Pons (tissue), 1 donor: Measurements from ENCODE around the gene PPIP5K2.
A peak's percentile ranks its signal among the peaks of the same experiment; 100 is the strongest.
"Not testable (repeated sequence)": the region's sequence is repeated elsewhere in the genome, so short reads cannot be mapped to it uniquely, and the experiment has no call there.

Experiments
- DNase-seq: peaks from one replicate; pipeline ENCODE4 v3.0.0-alpha.2; 2016; ENCODE audit warnings: low spot score

Gene PPIP5K2

DNA sequence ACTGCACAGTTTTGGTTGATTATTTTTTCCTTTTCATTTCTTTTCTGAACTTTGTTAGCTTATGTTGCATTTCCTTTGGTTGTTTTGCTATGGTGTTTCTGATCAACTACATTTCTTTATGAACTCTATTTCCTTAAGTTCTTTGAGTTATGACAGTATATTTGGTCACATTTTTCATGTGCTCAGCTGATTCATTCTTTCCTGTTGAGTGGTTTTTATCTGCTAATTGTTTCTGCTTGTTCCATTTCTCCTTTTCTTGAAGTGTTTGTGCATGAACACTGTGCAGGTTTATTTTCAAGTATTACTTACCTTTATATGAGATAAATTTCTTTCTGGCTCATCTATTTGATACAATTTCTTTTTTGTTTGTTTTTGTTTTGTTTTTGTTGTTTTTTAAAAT, 87.6 kb downstream of the PPIP5K2 start:
- DNase-seq = no peak

DNA sequence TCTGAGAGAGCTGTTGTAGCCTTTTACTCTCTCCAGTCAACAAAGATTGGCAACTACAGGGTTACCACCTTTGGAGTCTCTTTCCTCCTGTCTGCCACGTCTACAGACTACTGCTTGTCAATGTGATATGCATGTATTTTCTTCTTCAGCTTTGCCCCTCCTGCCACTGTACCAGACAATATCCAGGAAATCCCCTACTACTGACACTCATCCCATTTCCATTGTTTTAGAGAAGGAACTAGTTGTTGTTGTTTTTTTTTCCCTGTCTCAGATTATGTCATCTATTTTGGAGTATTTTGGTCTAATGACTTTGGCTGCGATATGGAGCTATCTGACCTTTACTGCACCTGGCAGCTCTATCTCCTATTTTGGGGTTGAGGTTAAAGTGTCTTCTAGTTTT, 88.4 kb downstream of the PPIP5K2 start:
- no peak for DNase-seq

- no peak for DNase-seq
Measured at GRCh38 chr5:103209065-103209464, 89.0 kb downstream of the PPIP5K2 start.

- DNase-seq = no peak
Measured at GRCh38 chr5:103210952-103211351, 90.9 kb downstream of the PPIP5K2 start.

DNA sequence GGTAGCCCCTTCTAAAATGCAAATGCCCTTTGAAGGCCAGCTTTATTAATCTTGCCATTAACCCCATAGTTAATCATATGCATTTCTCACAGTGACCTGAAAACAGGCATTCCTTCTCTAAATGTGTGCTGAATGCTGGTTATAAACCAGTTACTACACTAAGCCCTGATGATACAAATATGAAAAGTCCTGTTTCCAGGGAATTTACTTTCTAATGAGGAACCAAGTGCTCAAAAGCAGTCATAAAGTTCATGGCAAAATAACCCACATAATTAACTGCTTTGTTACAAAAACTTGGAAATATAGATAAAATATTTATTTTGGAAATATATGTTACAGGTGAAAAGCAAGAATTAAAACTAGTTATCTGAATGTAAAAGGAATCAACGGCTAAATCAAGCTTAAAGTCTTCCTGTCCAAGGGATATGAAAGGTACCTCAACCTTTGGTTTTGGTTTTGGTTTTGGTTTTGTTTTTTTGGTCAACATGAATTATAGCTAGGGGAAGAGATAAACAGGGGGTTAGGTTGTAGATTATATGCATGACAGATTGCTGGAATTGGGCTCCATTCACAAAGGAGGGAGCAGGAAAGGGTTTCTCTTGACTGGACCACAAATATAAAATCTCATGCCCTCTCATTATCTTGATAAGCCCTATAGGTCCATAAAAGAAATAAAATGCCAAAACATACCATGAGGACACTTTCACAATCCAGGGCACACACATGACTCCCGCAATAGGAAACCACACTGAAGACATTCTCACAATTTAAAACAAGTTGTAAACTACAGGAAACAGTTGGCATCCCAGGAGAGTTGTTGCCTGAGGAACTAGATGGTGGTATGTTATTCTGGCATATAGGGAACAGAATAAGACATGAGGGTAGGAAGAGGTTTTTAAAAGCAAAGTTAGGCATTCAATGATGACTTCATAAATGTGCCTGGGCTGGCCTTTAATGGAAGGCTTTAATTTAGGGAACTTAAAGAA, 91.8 kb downstream of the PPIP5K2 start:
- no peak for DNase-seq

GRCh38 chr5:103216137-103216536, 96.0 kb downstream of the PPIP5K2 start:
- no peak for DNase-seq

DNA sequence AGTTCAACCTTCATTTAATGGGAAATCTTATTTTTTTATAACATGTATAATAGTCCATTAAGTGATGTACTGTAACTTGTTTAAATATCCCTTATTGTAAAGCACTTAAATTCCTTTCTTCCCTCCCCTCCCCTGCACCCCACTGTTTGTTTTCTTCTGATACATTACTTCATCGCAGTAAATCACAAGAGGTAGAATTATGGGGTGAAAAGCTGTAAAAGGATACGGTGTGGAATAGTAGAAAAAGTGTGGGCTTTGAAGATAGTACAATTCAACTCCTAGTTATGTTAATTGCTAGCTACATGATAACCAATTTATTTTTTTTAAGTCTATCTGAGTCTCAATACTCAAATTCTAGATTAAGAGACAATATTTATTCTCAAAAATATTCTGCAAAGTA, 96.6 kb downstream of the PPIP5K2 start:
- no peak for DNase-seq

GRCh38 chr5:103217101-103217500, 97.0 kb downstream of the PPIP5K2 start:
- no peak for DNase-seq

GRCh38 chr5:103218164-103218563, 98.1 kb downstream of the PPIP5K2 start:
- DNase-seq = no peak

DNA sequence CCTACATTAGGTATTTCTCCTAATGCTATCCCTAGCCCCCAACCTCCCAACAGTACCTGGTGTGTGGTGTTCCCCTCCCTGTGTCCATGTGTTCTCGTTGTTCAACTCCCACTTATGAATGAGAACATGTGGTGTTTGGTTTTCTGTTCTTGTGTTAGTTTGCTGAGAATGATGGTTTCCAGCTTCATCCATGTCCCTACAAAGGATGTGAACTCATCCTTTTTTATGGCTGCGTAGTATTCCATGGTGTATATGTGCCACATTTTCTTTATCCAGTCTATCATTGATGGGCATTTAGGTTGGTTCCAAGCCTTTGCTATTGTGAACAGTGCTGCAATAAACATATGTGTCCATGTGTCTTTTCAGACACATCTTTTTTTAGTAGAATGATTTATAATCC, 99.0 kb downstream of the PPIP5K2 start:
- not testable (repeated sequence) for DNase-seq

- no peak for DNase-seq
Measured at GRCh38 chr5:103223031-103223955, 103.2 kb downstream of the PPIP5K2 start.

DNA sequence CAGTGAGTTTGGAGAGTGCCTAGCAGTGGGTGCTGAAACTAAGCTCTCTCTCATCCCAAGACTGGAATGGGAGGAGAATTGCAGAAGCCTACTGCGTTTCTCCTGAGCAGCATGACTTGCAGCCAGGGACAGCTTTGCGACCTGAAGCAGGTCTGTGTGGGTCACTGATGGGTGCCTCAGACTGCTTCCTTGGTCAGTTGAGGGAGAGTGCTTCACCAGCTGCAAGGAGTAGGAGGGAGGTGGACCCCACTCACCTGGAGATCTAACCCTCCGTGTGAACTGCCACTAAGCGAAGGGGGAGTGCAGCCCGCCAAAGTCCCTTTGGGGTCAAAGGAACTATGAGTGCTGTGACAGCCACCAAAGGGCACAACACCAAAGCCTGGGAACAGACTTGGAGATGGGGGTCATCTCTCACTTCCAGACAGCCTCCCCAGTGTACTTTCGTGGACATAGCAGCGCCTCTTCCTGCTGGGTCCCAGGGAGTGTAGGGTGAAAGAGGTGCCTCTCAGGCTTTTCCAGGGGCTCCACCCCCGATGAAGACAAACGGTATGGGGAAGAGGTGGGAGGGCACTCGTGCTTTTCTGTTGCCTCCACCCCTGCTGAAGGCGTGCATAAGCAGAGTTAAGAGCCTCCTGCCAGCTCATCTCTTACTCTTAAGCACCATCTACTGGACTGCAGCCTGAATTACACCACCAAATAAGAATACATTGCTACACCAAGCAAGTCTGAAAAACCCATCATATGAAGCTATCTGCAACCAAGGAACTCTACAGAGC, 104.2 kb downstream of the PPIP5K2 start:
- peak; percentile 58 for DNase-seq

GRCh38 chr5:103224894-103225246, 104.8 kb downstream of the PPIP5K2 start:
- no peak for DNase-seq

DNA sequence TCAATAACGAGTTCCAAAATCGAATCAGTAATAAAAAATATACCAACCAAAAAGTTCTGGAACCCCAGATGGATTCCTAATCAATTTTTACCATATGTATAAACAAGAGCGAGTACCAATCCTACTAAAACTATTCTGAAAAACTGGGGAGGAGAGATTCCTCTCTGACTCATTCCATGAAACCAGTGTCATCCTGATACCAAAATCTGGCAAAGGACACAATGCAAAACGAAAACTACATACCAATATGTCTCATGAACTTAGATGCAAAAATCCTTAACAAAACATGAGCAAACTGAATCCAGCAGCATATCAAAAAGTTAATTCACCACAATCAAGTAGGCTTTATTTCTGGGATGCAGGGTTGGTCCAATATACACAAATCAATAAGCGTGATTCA, 108.0 kb downstream of the PPIP5K2 start:
- no peak for DNase-seq

DNA sequence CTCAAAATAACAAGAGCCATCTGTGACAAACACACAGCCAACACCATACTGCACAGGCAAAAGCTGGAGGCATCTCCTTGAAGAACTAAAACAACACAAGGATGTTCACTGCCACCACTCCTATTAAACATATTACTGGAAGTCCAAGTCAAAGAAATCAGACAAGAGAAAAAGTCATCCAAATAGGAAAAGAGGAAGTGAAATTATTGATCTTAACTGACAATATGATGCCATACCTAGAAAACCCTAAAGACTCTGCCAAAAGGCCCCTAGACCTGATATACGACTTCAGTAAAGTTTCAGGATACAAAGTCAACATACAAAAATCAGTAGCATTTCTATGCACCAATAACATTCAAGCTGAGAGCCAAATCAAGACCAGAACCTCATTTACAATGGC, 108.5 kb downstream of the PPIP5K2 start:
- DNase-seq = no peak

DNA sequence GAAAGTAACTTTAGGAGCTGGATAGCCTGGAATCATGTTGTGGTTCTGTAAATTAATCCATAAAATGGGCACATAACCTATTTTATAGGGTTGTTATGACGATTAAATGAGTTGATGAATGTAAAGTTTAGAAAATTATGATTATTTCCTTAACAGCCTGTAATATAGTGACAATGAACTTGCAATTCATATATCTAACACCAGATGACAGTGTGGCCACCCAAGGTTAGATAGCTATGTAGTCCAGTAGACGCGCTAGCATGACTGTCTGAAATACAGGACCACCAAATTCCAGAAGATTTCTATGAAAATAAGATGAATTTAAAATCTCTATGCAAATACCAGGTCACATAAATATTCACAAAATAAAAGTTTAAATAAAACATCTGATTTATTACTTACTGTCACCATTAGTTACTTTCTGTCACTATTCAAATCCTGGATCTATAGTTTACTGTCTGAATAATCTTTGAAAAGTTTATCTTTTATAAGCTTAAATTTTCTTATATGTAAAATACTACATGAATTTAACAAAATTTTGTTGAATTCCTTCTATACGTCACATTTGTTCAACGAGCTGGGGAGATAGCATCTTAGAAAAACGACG, 112.4 kb downstream of the PPIP5K2 start:
- DNase-seq = peak; percentile 48

DNA sequence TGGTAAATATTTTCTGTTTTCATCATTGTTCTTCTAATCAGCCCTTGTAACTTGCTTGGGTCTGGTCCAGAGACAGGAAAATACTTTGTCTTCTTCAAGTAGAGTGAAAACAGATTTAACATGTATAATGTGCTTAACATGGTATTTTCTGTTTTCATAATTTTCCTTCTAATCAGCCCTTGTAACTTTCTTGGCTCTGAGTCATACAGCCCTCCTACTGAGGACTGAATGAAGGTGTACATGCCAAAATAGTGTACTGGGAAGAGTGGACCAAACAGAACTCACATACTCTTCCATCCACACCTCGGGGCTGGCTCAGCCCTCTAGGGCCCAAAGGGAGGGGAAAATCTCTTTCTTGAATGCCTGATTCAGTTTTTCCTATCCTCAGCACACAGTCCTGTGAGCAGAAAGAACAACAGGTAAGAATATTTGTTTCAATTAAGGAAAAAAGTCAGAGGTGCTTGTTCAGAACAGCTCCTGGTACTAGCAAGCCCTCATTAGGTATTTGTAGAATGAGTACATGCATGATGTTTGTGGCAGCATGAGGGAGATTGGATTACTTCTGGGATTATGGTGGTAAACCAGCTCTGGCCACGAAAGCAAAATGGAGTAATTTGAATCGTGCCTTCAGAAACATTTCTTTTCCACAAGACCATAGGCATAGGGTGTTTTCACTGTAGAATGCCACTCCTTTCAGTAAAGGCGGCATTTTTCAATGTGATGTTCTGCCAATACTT, 114.3 kb downstream of the PPIP5K2 start:
- no peak for DNase-seq

DNA sequence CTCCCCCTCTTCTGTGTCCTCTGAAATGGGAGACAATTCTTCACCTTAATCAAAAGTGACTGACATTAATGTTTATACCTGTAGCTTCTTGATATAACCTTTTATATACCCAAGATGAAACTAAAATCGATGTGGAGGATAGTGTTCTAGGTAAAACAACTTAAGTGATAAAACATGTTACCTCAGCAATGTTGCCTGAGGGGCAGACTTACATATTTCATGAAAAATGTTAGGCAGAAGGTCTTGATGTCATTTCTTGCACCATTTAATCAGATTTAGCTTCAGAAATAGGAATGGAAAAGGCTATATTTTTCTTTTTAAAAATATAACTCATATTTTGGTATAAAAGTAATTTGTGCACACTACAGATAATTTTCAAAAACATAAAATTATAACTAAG, 115.8 kb downstream of the PPIP5K2 start:
- DNase-seq = no peak

DNA sequence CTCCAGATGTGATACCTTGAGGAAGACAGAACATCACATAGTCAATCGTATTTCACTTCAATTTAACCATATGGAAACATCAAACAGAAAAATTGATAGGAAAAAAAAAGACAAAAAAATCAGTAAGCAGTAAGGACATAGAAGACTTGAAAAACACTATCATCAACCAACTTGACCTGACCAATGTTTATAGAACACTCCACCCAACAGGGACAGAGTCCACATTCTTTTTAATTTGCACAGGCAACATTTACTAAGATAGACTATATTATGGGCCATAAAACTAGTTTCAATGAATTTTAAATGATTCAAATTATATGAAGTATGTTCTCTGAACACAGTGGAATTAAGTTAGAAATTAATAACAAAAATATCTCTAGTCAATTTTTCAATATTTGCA, 117.7 kb downstream of the PPIP5K2 start:
- DNase-seq = no peak

DNA sequence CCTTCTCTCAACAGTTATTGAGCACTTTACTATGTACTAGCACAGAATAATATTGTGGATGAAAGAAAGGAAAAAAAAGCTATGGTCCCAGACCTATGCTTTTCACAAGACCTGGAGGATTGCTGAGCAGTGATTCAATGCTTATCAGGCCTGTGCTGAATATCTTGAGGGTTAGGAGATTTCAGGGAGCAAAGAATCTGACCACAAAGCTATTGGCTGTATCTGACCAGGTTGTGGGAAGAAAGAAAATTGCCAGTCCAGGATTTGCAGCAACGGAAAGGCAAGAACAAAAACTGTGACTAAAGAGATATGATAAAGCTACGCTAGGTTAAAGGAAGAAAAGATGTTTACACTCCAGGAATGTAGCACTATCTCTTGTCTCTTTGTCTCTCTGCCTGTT, 123.6 kb downstream of the PPIP5K2 start:
- no peak for DNase-seq

DNA sequence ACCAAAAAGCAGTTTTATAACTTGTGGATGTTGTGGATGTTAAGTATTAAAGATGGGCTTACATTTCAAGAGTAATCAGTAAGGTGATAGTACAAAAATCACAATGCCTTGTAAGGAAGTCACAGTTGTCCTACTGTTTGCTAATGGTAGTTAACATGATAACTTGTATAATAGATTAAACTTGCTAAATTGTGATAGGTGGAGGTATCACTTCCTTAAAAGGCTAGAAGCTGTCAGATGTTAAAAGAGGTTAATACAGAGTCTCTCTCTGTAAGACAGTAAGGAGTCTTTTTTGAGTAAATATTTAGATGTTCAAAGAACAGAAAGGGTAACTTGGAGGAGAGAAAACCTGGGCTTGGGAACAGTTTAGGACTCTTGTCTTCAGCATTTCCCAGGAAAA, 124.3 kb downstream of the PPIP5K2 start:
- no peak for DNase-seq
